H1 (cell line): ENCODE data around the gene RFX1. TPM values are rescaled to one million over a fixed set of nuclear protein-coding genes. Genes with fewer than 3 reads are reported as not detected.

Experiments used
- CTCF ChIA-PET: fragments of 300-600 bp; sonication (Branson Sonifier 250); formaldehyde crosslinking; loops from one replicate; lab custom pipeline; 2021; ENCODE audit not compliant: partially characterized antibody; lab: Charles Lee
- POLR2A ChIA-PET: fragments of 300-600 bp; sonication (Branson Sonifier 250); formaldehyde crosslinking; loops from one replicate; lab custom pipeline; 2021; ENCODE audit warnings: inconsistent platforms; ENCODE audit not compliant: partially characterized antibody; lab: Charles Lee
- DNase-seq, 2 experiments: peaks; one replicate each; pipeline versions ENCODE4 v3.0.0 to v3.0.0-alpha.2; 2010 to 2022; ENCODE audit warnings: low spot score in 2 of 2, low read depth in 1 of 2, mixed read lengths in 1 of 2
- FAIRE-seq: peaks from 2 replicates; lab custom pipeline; 2011; peaks lifted over from hg19 to GRCh38; lab: Jason Lieb, UNC
- H2AFZ ChIP-seq: 2 replicates; pipeline ENCODE4 v1.8.1; 2012; ENCODE audit warnings: low read length, inconsistent platforms
- H2AK5ac ChIP-seq: 2 replicates; pipeline ENCODE4 v1.6.1; 2013; ENCODE audit warnings: low read depth, low read length
- H2BK120ac ChIP-seq: replicated peaks from 2 replicates; pipeline ENCODE3; 2013; ENCODE audit warnings: low read depth, low read length, inconsistent platforms
- H2BK12ac ChIP-seq: 2 replicates; pipeline ENCODE4 v1.6.1; 2013; ENCODE audit warnings: low read depth, low read length
- H2BK15ac ChIP-seq: 2 replicates; pipeline ENCODE4 v1.6.1; 2013; ENCODE audit warnings: low read length
- H2BK20ac ChIP-seq: 2 replicates; pipeline ENCODE4 v1.6.1; 2013; ENCODE audit warnings: low read length
- H2BK5ac ChIP-seq: 2 replicates; pipeline ENCODE4 v1.6.1; 2013; ENCODE audit warnings: low read depth, low read length
- H3K14ac ChIP-seq: 2 replicates; pipeline ENCODE4 v1.6.1; 2013; ENCODE audit warnings: inconsistent platforms; ENCODE audit not compliant: insufficient read length
- H3K18ac ChIP-seq: 2 replicates; pipeline ENCODE4 v1.6.1; 2013; ENCODE audit warnings: low read length; ENCODE audit errors: extremely low read depth
- H3K23ac ChIP-seq: 2 replicates; pipeline ENCODE4 v1.6.1; 2013; ENCODE audit warnings: inconsistent platforms; ENCODE audit not compliant: insufficient read length
- H3K23me2 ChIP-seq: 2 replicates; pipeline ENCODE4 v1.6.1; 2013; ENCODE audit warnings: low read depth, low read length
- H3K27ac ChIP-seq: 2 replicates; pipeline ENCODE4 v1.6.1; 2011; ENCODE audit warnings: low read depth, low read length, inconsistent platforms
- H3K27me3 ChIP-seq, 4 experiments: replicated peaks in 1 of 4; 1 replicate in 1 of 4; 2 replicates in 3 of 4; pipeline versions ENCODE4 v1.6.1 to v1.8.1; 2011 to 2013; ENCODE audit warnings: low read length in 3 of 4, mild to moderate bottlenecking in 3 of 4, inconsistent platforms in 2 of 4, mixed read lengths in 2 of 4, moderate library complexity in 1 of 4; ENCODE audit not compliant: control insufficient read depth in 3 of 4, insufficient read depth in 3 of 4; ENCODE audit errors: extremely low read depth in 1 of 4
- H3K36me3 ChIP-seq, 4 experiments: 2 replicates each; pipeline versions ENCODE4 v1.6.1 to v1.8.1; 2011 to 2013; ENCODE audit warnings: mild to moderate bottlenecking in 4 of 4, low read length in 3 of 4, moderate library complexity in 2 of 4, control low read depth in 1 of 4, inconsistent platforms in 1 of 4; ENCODE audit not compliant: insufficient read depth in 4 of 4, control insufficient read depth in 2 of 4
- H3K4ac ChIP-seq: replicated peaks from 2 replicates; pipeline ENCODE3; 2013; ENCODE audit warnings: low read length, low read depth, mixed read lengths, inconsistent platforms; ENCODE audit not compliant: insufficient read length
- H3K4me1 ChIP-seq, 4 experiments: replicated peaks in 1 of 4; 1 replicate in 1 of 4; 2 replicates in 3 of 4; pipeline versions ENCODE4 v1.6.1 to v1.8.1; 2011 to 2013; ENCODE audit warnings: low read length in 3 of 4, inconsistent platforms in 2 of 4, mixed read lengths in 1 of 4; ENCODE audit not compliant: insufficient read depth in 4 of 4, control insufficient read depth in 3 of 4
- H3K4me2 ChIP-seq, 2 experiments: 2 replicates each; pipeline versions ENCODE4 v1.6.1 to v1.8.1; 2011 to 2013; ENCODE audit warnings: low read depth in 2 of 2, low read length in 2 of 2, control low read depth in 1 of 2, inconsistent platforms in 1 of 2, mild to moderate bottlenecking in 1 of 2; ENCODE audit not compliant: insufficient read depth in 1 of 2
- H3K4me3 ChIP-seq, 4 experiments: fragments of 200-600, 300-600 bp in 1 of 4; sonication (generic), shearing (Covaris generic), sonication (Bioruptor Twin) in 1 of 4; 2 replicates each; pipeline versions ENCODE4 v1.5.1 to v1.8.1; 2011 to 2016; ENCODE audit warnings: low read length in 4 of 4, low read depth in 3 of 4, control low read depth in 2 of 4, inconsistent platforms in 2 of 4, mild to moderate bottlenecking in 2 of 4, mixed read lengths in 1 of 4, moderate library complexity in 1 of 4; ENCODE audit not compliant: insufficient read depth in 2 of 4; ENCODE audit errors: extremely low read depth in 1 of 4
- H3K56ac ChIP-seq: replicated peaks from 2 replicates; pipeline ENCODE3; 2013; ENCODE audit warnings: low read depth, mild to moderate bottlenecking, mixed read lengths, low read length, inconsistent platforms; ENCODE audit not compliant: insufficient read length
- H3K79me1 ChIP-seq: 2 replicates; pipeline ENCODE4 v1.6.1; 2013; ENCODE audit warnings: low read depth, low read length, control low read depth
- H3K79me2 ChIP-seq, 2 experiments: 2 replicates each; pipeline versions ENCODE4 v1.6.1 to v1.8.1; 2012 to 2013; ENCODE audit warnings: low read length in 2 of 2, mild to moderate bottlenecking in 2 of 2, inconsistent platforms in 1 of 2; ENCODE audit not compliant: insufficient read depth in 2 of 2, control insufficient read depth in 1 of 2
- H3K9ac ChIP-seq, 4 experiments: replicated peaks in 1 of 4; 1 replicate in 1 of 4; 2 replicates in 3 of 4; pipeline versions ENCODE4 v1.6.1 to v1.8.1; 2011 to 2013; ENCODE audit warnings: low read depth in 3 of 4, low read length in 3 of 4, control low read depth in 2 of 4, mild to moderate bottlenecking in 2 of 4, moderate library complexity in 2 of 4, inconsistent platforms in 1 of 4; ENCODE audit errors: extremely low read depth in 1 of 4
- H3K9me3 ChIP-seq, 2 experiments: 2 replicates each; pipeline versions ENCODE4 v1.6.1 to v1.8.1; 2012 to 2013; ENCODE audit warnings: mild to moderate bottlenecking in 2 of 2, moderate library complexity in 2 of 2, control low read depth in 1 of 2, inconsistent platforms in 1 of 2, low read depth in 1 of 2, low read length in 1 of 2, mixed read lengths in 1 of 2; ENCODE audit not compliant: insufficient read depth in 2 of 2
- H4K20me1 ChIP-seq, 2 experiments: replicated peaks in 1 of 2; 2 replicates each; pipeline versions ENCODE3 to v1.8.1; 2011 to 2013; ENCODE audit warnings: inconsistent platforms in 2 of 2, low read length in 2 of 2, mild to moderate bottlenecking in 1 of 2; ENCODE audit not compliant: insufficient read depth in 2 of 2, control insufficient read depth in 1 of 2
- H4K5ac ChIP-seq: 2 replicates; pipeline ENCODE4 v1.6.1; 2013; ENCODE audit warnings: low read length, low read depth, mixed read lengths, inconsistent platforms; ENCODE audit not compliant: insufficient read length
- H4K8ac ChIP-seq: 2 replicates; pipeline ENCODE4 v1.8.0; 2013; ENCODE audit warnings: mild to moderate bottlenecking, moderate library complexity, low read length, inconsistent platforms; ENCODE audit not compliant: insufficient read depth; ENCODE audit errors: extremely low read depth
- H4K91ac ChIP-seq: replicated peaks from 2 replicates; pipeline ENCODE3; 2013; ENCODE audit warnings: low read length, mixed read lengths, inconsistent platforms; ENCODE audit not compliant: insufficient read length
- ATF2 ChIP-seq: IDR thresholded peaks from 2 replicates; pipeline ENCODE4 v1.6.1; 2012; ENCODE audit warnings: low read length, inconsistent platforms
- ATF3 ChIP-seq: IDR thresholded peaks from 2 replicates; pipeline ENCODE4 v1.6.1; 2011; ENCODE audit warnings: low read depth, mild to moderate bottlenecking, low read length; ENCODE audit not compliant: insufficient read depth
- CHD1 ChIP-seq: IDR thresholded peaks from 2 replicates; pipeline ENCODE4 v1.6.1; 2012; ENCODE audit warnings: low read depth, low read length, improper control_type of control experiment
- EP300 ChIP-seq, 2 experiments: IDR thresholded peaks; 1 replicate in 1 of 2; 2 replicates in 1 of 2; pipeline ENCODE4 v1.6.1; 2011 to 2012; ENCODE audit warnings: low read depth in 2 of 2, low read length in 2 of 2, mild to moderate bottlenecking in 2 of 2, borderline replicate concordance in 1 of 2, inconsistent platforms in 1 of 2, moderate library complexity in 1 of 2
- EZH2 ChIP-seq: fragments of 200-600 bp; sonication (generic); IDR thresholded peaks from 2 replicates; pipeline ENCODE4 v1.7.1; 2012; ENCODE audit warnings: low read depth, mild to moderate bottlenecking, moderate library complexity, low read length, inconsistent platforms; ENCODE audit not compliant: severe bottlenecking
- RNF2 ChIP-seq: fragments of 200-900, 300-1000 bp; sonication (generic); IDR thresholded peaks from 2 replicates; pipeline ENCODE4 v1.7.1; 2016; ENCODE audit warnings: borderline replicate concordance, low read depth, mild to moderate bottlenecking, antibody characterized with exemption, low read length; ENCODE audit not compliant: poor library complexity, severe bottlenecking; ENCODE audit errors: missing control alignments
- SP2 ChIP-seq: IDR thresholded peaks from 2 replicates; pipeline ENCODE4 v1.6.1; 2012; ENCODE audit warnings: mild to moderate bottlenecking, low read length, inconsistent platforms
- USF2 ChIP-seq: IDR thresholded peaks from 2 replicates; pipeline ENCODE4 v1.6.1; 2011; ENCODE audit warnings: low read length, improper control_type of control experiment
- ZNF274 ChIP-seq: IDR thresholded peaks from 2 replicates; pipeline ENCODE4 v1.7.0; 2012; ENCODE audit warnings: low read length, borderline replicate concordance; ENCODE audit errors: extremely low read depth
- WGBS, 2 experiments: shearing (Covaris generic) in 1 of 2; methylation state at CpG; one replicate each; pipeline versions ENCODE4 v1.1.6 to v1.1.7; 2013 to 2015; ENCODE audit warnings: low lambda C conversion rate in 2 of 2, mixed read lengths in 2 of 2, inconsistent platforms in 1 of 2, low coverage in 1 of 2, missing lambda C conversion rate in 1 of 2; ENCODE audit not compliant: insufficient replicate concordance in 2 of 2, insufficient coverage in 1 of 2, insufficient read length in 1 of 2; ENCODE audit errors: extremely low coverage in 1 of 2, missing lambda C conversion rate in 1 of 2; 5-methylcytosine and 5-hydroxymethylcytosine counted together
- polyA plus RNA-seq, 7 experiments: library from polyadenylated mRNA; depleted of rRNA in 3 of 7; stranded (reverse) in 5 of 7; unstranded in 2 of 7; fragments of >200 nt in 5 of 7; fragments of 200-250 nt in 2 of 7; gene quantifications; 1 replicate in 5 of 7; 2 replicates in 1 of 7; 4 replicates in 1 of 7; pipeline versions ENCODE4 v1.2.1 to v1.2.3, GENCODE V29; 2011 to 2013; ENCODE audit warnings: missing spikeins in 2 of 7, mixed read lengths in 2 of 7
- total RNA-seq: library from RNA; stranded (reverse); fragmentation: NEBNext Ultra II Directional; extraction: Animal tissue kit (Norgen Biotek cat#: 25700); gene quantifications from 2 replicates; pipeline ENCODE4 v1.2.1, GENCODE V29; 2021

RFX1 gene
- total and polyA plus RNA-seq, 2 of the 8 experiments (the other 6 are each of a cell fraction or from before 2014, with no cell fraction given): 4.9 to 17.0 TPM

GRCh38 chr19:13975870-13976269, 30.2 kb downstream of the RFX1 start:
- Histone ChIP-seq H3K79me2 (no peaks in the 10 kb centered on the region), H3K18ac (no peak overlapping the region), H3K79me1 (no peaks in the 10 kb centered on the region), H4K5ac (no peak overlapping the region), H2BK5ac (no peak overlapping the region), H3K4me2 (no peak overlapping the region), H3K27me3 (no peaks in the 10 kb centered on the region), H3K27ac (no peak overlapping the region; the same call in 1 of the 2 replicates), H4K8ac (no peak overlapping the region), H2BK15ac (no peak overlapping the region), H3K9me3 (no peaks in the 10 kb centered on the region), H3K56ac (no peak overlapping the region), H3K14ac (no peak overlapping the region), H2BK12ac (no peak overlapping the region), H2AK5ac (no peak overlapping the region), H3K23ac (no peak overlapping the region), H3K9ac (no peak overlapping the region), H2AFZ (no peak overlapping the region), H3K4ac (no peak overlapping the region), H2BK20ac (no peak overlapping the region), H4K20me1 (no peaks in the 10 kb centered on the region), H2BK120ac (no peak overlapping the region), H3K23me2 (peaks cover 2% of the 10 kb centered on the region; the same call in 1 of the 2 replicates), H3K36me3 (peaks cover 0 to 7% (median 3%) of the 10 kb centered on the region in 4 experiments; a peak in 2 of 8 replicates), H4K91ac (no peak overlapping the region), H3K4me1 (peaks cover 0 to 14% (median 8%) of the 10 kb centered on the region in 4 experiments; a peak in 3 of 7 replicates), H3K4me3 (no peak overlapping the region)
- WGBS, 2 experiments: 88% methylated on average over 11 of the region's 11 CpGs; no CpG with 5 or more reads in 1 of the 2 experiments
- FAIRE-seq (no peak), DNase-seq (no peak)
- ChIA-PET CTCF (interaction anchor here (0.8 to 10.3 kb wide), 3 partner anchors 16 to 66 kb away, joined by 3 to 77 read pairs (median 3); no protein-coding TSS in a partner anchor), POLR2A (interaction anchor here (1.0 to 4.9 kb wide), 3 partner anchors 14 to 177 kb away, joined by 3 to 44 read pairs (median 5); no protein-coding TSS in a partner anchor)
- no peak for TF ChIP-seq RNF2
- no peak for TF ChIP-seq ZNF274
- no peak for TF ChIP-seq SP2
- no peak for TF ChIP-seq ATF3
- TF ChIP-seq EZH2: no peak
- no peak for TF ChIP-seq CHD1
- no peak for TF ChIP-seq ATF2
- no peak for TF ChIP-seq EP300 (IDR thresholded peaks at IDR 0.05; ENCODE audit: borderline replicate concordance in 1 of 2, low read depth in 2 of 2, low read length in 2 of 2)
- no peak for TF ChIP-seq USF2
